Stomach (tissue), 4 donors: ENCODE data around the gene BCR.
"Not testable (repeated sequence)": the region's sequence is repeated elsewhere in the genome, so short reads cannot be mapped to it uniquely, and the experiment has no call there.

Source experiments
- CTCF ChIP-seq, 7 experiments: fragments of 450-650 bp in 4 of 7; fragments of 200-600 bp in 3 of 7; sonication (generic) in 3 of 7; IDR thresholded peaks; one replicate each; pipeline ENCODE4 v1.5.1; 2016 to 2019; ENCODE audit warnings: antibody characterized with exemption in 7 of 7, control low read depth in 2 of 7, mild to moderate bottlenecking in 1 of 7
- EP300 ChIP-seq: sonication (generic); formaldehyde crosslinking; IDR thresholded peaks from one replicate; pipeline ENCODE4 v1.6.1; 2017; ENCODE audit warnings: antibody characterized with exemption
- POLR2AphosphoS5 ChIP-seq, 3 donors: sonication (generic); formaldehyde crosslinking; IDR thresholded peaks; one replicate each; pipeline ENCODE4 v1.6.1; 2016; ENCODE audit warnings: antibody characterized with exemption in 3 of 3

GRCh38 chr22:23307511-23307910, 127.2 kb downstream of the BCR start:
- not testable (repeated sequence) for TF ChIP-seq CTCF (IDR thresholded peaks at IDR 0.05); EP300; POLR2AphosphoS5 (IDR thresholded peaks at IDR 0.05)
